Measurements from ENCODE around the gene TUBB4B. TPM values are rescaled to one million over a fixed set of nuclear protein-coding genes. Genes with fewer than 3 reads are reported as not detected.

The TUBB4B gene
- 415 and 508 TPM in 2 replicates for polyA plus RNA-seq (2012; rRNA removed)
- 249 and 391 TPM in 2 replicates for polyA plus RNA-seq (2012; cell fraction: cytosol; rRNA removed)
- 385 and 387 TPM in 2 replicates for polyA plus RNA-seq (2012; cell fraction: nucleus; rRNA removed)

DNA sequence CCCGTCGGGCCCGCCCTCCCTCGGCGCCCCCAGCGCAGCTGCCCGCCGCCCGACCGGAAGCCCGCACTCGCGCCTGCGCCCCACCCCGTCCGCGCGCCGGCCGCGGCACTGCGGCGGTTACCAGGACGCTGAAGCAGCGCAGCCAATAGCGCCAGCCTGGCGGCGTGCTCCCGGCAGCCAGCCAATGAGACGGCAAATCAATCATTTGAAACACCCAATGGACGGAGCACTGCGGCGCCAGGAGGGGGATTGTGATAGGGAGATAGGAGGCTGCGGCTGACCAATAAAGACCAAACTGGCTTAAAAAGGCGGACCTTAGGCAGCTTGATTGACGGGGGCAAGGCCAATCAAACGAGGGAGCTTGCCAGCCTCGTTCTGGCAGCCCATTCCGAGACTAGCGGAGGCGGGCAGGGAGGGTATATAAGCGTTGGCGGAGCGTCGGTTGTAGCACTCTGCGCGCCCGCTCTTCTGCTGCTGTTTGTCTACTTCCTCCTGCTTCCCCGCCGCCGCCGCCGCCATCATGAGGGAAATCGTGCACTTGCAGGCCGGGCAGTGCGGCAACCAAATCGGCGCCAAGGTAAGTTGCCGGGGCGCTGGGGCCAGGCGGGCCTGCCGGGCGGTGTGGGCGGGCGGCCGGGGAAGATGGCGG lies at the start of gene TUBB4B:
TUBB4B (plus strand) TSS at position 447 of the 649 bp plus-strand sequence; CDS start at position 521, 74 bp downstream.
- Histone ChIP-seq H3K4me3 (ENCODE audit: low read depth in 2 of 2, low read length in 1 of 2) (peak within 1 kb of the TSS; percentile 84 to 87), H3K9me3 (no peaks in the 10 kb centered on the region), H3K4me1 (ENCODE audit: control insufficient read depth in 1 of 2, insufficient read depth in 2 of 2, low read depth in 1 of 2, low read length in 1 of 2) (peaks cover 17 to 37% of the 10 kb centered on the region in 2 experiments; a peak in 2 of 4 replicates), H3K9me2 (no peaks in the 10 kb centered on the region), H3K36me3 (replicated peaks in 1 of 2; ENCODE audit: control insufficient read depth in 1 of 2, insufficient read depth in 2 of 2, low read length in 1 of 2) (peaks cover 13 to 20% of the 10 kb centered on the region in 2 experiments), H3K9ac (peak within 1 kb of the TSS; percentile 94), H3K27ac (ENCODE audit: low read depth in 2 of 2, low read length in 1 of 2) (peak within 1 kb of the TSS; percentile 95 to 98), H3K27me3 (ENCODE audit: insufficient read depth) (no peaks in the 10 kb centered on the region), H2AFZ (ENCODE audit: low read depth) (peak within 1 kb of the TSS; percentile 58; the same call in 1 of the 2 replicates), H4K20me1 (ENCODE audit: insufficient read depth) (peaks cover 29% of the 10 kb centered on the region), H3K79me2 (ENCODE audit: insufficient read depth) (peaks cover 55% of the 10 kb centered on the region), H3F3A (replicated peaks; ENCODE audit: insufficient read depth) (peaks cover 19% of the 10 kb centered on the region), H3K4me2 (peak within 1 kb of the TSS; percentile 98)
- CTCF ChIA-PET: interaction anchor here (1.1 to 2.1 kb wide), 7 partner anchors 12 to 194 kb away, joined by 3 to 9 read pairs (median 3); partner anchors contain the start of genes EXD3, NELFB, NOXA1 and NPDC1
- peak; percentile 98 for DNase-seq
- under 1% methylated on average over 21 of the region's 67 CpGs for WGBS (ENCODE audit: low lambda C conversion rate)
- POLR2A ChIA-PET: interaction anchor here (0.8 to 6.4 kb wide), 20 partner anchors 10 to 170 kb away, joined by 3 to 83 read pairs (median 6); partner anchors contain the start of genes ANAPC2, CYSRT1, DPP7 and GRIN1
- TF ChIP-seq RAD21 (IDR thresholded peaks at IDR 0.05; ENCODE audit: low read length): no peak
- TF ChIP-seq, protein P1, sequence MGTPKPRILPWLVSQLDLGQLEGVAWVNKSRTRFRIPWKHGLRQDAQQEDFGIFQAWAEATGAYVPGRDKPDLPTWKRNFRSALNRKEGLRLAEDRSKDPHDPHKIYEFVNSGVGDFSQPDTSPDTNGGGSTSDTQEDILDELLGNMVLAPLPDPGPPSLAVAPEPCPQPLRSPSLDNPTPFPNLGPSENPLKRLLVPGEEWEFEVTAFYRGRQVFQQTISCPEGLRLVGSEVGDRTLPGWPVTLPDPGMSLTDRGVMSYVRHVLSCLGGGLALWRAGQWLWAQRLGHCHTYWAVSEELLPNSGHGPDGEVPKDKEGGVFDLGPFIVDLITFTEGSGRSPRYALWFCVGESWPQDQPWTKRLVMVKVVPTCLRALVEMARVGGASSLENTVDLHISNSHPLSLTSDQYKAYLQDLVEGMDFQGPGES (IDR thresholded peaks at IDR 0.05; ENCODE audit: low read depth, low read length): peak; percentile 99
- no peak for TF ChIP-seq NFIC (IDR thresholded peaks at IDR 0.05; ENCODE audit: borderline replicate concordance)
- TF ChIP-seq FOXM1 (IDR thresholded peaks at IDR 0.05; ENCODE audit: low read depth): peak; percentile 85; the same call in 1 of the 2 replicates
- peak; percentile 85 for TF ChIP-seq YY1 (IDR thresholded peaks at IDR 0.05; ENCODE audit: low read depth)
- TF ChIP-seq, protein P2, sequence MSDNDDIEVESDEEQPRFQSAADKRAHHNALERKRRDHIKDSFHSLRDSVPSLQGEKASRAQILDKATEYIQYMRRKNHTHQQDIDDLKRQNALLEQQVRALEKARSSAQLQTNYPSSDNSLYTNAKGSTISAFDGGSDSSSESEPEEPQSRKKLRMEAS (IDR thresholded peaks at IDR 0.05; ENCODE audit: low read depth): peak; percentile 79
- no peak for TF ChIP-seq TEAD4 (IDR thresholded peaks at IDR 0.05; ENCODE audit: borderline replicate concordance, insufficient read depth)
- no peak for TF ChIP-seq RXRA (IDR thresholded peaks at IDR 0.05; ENCODE audit: borderline replicate concordance, low read depth)
- TF ChIP-seq, protein P3, sequence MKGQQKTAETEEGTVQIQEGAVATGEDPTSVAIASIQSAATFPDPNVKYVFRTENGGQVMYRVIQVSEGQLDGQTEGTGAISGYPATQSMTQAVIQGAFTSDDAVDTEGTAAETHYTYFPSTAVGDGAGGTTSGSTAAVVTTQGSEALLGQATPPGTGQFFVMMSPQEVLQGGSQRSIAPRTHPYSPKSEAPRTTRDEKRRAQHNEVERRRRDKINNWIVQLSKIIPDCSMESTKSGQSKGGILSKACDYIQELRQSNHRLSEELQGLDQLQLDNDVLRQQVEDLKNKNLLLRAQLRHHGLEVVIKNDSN (IDR thresholded peaks at IDR 0.05; ENCODE audit: borderline replicate concordance, low read depth): no peak
- peak; percentile 99 for TF ChIP-seq TAF1 (IDR thresholded peaks at IDR 0.05; ENCODE audit: borderline replicate concordance, low read depth, low read length)
- no peak for TF ChIP-seq FOSL2 (IDR thresholded peaks at IDR 0.05; ENCODE audit: borderline replicate concordance, low read depth)
- TF ChIP-seq, protein P4, sequence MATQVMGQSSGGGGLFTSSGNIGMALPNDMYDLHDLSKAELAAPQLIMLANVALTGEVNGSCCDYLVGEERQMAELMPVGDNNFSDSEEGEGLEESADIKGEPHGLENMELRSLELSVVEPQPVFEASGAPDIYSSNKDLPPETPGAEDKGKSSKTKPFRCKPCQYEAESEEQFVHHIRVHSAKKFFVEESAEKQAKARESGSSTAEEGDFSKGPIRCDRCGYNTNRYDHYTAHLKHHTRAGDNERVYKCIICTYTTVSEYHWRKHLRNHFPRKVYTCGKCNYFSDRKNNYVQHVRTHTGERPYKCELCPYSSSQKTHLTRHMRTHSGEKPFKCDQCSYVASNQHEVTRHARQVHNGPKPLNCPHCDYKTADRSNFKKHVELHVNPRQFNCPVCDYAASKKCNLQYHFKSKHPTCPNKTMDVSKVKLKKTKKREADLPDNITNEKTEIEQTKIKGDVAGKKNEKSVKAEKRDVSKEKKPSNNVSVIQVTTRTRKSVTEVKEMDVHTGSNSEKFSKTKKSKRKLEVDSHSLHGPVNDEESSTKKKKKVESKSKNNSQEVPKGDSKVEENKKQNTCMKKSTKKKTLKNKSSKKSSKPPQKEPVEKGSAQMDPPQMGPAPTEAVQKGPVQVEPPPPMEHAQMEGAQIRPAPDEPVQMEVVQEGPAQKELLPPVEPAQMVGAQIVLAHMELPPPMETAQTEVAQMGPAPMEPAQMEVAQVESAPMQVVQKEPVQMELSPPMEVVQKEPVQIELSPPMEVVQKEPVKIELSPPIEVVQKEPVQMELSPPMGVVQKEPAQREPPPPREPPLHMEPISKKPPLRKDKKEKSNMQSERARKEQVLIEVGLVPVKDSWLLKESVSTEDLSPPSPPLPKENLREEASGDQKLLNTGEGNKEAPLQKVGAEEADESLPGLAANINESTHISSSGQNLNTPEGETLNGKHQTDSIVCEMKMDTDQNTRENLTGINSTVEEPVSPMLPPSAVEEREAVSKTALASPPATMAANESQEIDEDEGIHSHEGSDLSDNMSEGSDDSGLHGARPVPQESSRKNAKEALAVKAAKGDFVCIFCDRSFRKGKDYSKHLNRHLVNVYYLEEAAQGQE (IDR thresholded peaks at IDR 0.05; ENCODE audit: low read depth, low read length): peak; percentile 79; the same call in 1 of the 2 replicates
- no peak for TF ChIP-seq EZH2phosphoT487 (IDR thresholded peaks at IDR 0.05; ENCODE audit: borderline replicate concordance, low read depth)
- no peak; a peak in 1 of 4 replicates for TF ChIP-seq EP300 (IDR thresholded peaks at IDR 0.05; ENCODE audit: borderline replicate concordance in 1 of 2, low read depth in 1 of 2, low read length in 1 of 2)
- peak; percentile 73 for TF ChIP-seq RFX5 (IDR thresholded peaks at IDR 0.05; ENCODE audit: low read length)
- no peak; the same call in none of the 2 replicates for TF ChIP-seq GABPA (IDR thresholded peaks at IDR 0.05; ENCODE audit: low read depth)
- TF ChIP-seq, protein P5, sequence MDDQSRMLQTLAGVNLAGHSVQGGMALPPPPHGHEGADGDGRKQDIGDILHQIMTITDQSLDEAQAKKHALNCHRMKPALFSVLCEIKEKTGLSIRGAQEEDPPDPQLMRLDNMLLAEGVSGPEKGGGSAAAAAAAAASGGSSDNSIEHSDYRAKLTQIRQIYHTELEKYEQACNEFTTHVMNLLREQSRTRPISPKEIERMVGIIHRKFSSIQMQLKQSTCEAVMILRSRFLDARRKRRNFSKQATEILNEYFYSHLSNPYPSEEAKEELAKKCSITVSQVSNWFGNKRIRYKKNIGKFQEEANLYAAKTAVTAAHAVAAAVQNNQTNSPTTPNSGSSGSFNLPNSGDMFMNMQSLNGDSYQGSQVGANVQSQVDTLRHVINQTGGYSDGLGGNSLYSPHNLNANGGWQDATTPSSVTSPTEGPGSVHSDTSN (IDR thresholded peaks at IDR 0.05): peak; percentile 100
- TF ChIP-seq, protein P6, sequence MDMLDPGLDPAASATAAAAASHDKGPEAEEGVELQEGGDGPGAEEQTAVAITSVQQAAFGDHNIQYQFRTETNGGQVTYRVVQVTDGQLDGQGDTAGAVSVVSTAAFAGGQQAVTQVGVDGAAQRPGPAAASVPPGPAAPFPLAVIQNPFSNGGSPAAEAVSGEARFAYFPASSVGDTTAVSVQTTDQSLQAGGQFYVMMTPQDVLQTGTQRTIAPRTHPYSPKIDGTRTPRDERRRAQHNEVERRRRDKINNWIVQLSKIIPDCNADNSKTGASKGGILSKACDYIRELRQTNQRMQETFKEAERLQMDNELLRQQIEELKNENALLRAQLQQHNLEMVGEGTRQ (IDR thresholded peaks at IDR 0.05; ENCODE audit: borderline replicate concordance, low read depth, low read length): no peak
- no peak; the same call in 1 of the 2 replicates for TF ChIP-seq TCF12 (IDR thresholded peaks at IDR 0.05)
- no peak for TF ChIP-seq RCOR1 (IDR thresholded peaks at IDR 0.05; ENCODE audit: low read length)
- no peak for TF ChIP-seq ELF1 (IDR thresholded peaks at IDR 0.05)
- TF ChIP-seq, protein P7, sequence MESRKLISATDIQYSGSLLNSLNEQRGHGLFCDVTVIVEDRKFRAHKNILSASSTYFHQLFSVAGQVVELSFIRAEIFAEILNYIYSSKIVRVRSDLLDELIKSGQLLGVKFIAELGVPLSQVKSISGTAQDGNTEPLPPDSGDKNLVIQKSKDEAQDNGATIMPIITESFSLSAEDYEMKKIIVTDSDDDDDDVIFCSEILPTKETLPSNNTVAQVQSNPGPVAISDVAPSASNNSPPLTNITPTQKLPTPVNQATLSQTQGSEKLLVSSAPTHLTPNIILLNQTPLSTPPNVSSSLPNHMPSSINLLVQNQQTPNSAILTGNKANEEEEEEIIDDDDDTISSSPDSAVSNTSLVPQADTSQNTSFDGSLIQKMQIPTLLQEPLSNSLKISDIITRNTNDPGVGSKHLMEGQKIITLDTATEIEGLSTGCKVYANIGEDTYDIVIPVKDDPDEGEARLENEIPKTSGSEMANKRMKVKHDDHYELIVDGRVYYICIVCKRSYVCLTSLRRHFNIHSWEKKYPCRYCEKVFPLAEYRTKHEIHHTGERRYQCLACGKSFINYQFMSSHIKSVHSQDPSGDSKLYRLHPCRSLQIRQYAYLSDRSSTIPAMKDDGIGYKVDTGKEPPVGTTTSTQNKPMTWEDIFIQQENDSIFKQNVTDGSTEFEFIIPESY (IDR thresholded peaks at IDR 0.05; ENCODE audit: borderline replicate concordance, low read depth): no peak

Measured in SK-N-SH (cell line).